RWPE2 (cell line): ENCODE measurements around the gene NOP56.
A peak's percentile ranks its signal among the peaks of the same experiment; 100 is the strongest.

Experiments
- ATAC-seq: fragments of 200-7000 bp; cut with Tn5 transposase; 3 replicates; pipeline ENCODE4 v1.9.1; 2021; ENCODE audit warnings: low read depth
- DNase-seq: peaks from one replicate; pipeline ENCODE4 v3.0.0-alpha.2; 2020; ENCODE audit warnings: low spot score
- H3K27ac ChIP-seq: fragments of 450-650 bp; 2 replicates; pipeline ENCODE4 v1.5.1; 2017; ENCODE audit warnings: mild to moderate bottlenecking; ENCODE audit not compliant: poor library complexity, severe bottlenecking
- H3K27me3 ChIP-seq: fragments of 250-450 bp; sonication (Bioruptor Pico); 2 replicates; pipeline ENCODE4 v1.5.1; 2021; ENCODE audit warnings: mild to moderate bottlenecking, moderate library complexity; ENCODE audit not compliant: insufficient read depth, poor library complexity, severe bottlenecking
- H3K36me3 ChIP-seq: fragments of 250-450 bp; sonication (Bioruptor Pico); 2 replicates; pipeline ENCODE4 v1.5.1; 2020; ENCODE audit warnings: low read depth, mild to moderate bottlenecking, moderate library complexity
- H3K4me1 ChIP-seq: fragments of 250-450 bp; sonication (Bioruptor Pico); 2 replicates; pipeline ENCODE4 v1.5.1; 2021; ENCODE audit warnings: mild to moderate bottlenecking, moderate library complexity; ENCODE audit not compliant: insufficient read depth, poor library complexity, severe bottlenecking
- H3K4me3 ChIP-seq: fragments of 250-450 bp; sonication (Bioruptor Pico); 2 replicates; pipeline ENCODE4 v1.5.1; 2021; ENCODE audit warnings: mild to moderate bottlenecking, moderate library complexity; ENCODE audit not compliant: severe bottlenecking
- H3K9me3 ChIP-seq: fragments of 250-450 bp; sonication (Bioruptor Pico); 2 replicates; pipeline ENCODE4 v1.5.1; 2021; ENCODE audit warnings: mild to moderate bottlenecking, moderate library complexity; ENCODE audit not compliant: severe bottlenecking
- TF ChIP-seq, protein P1 (sequence below): fragments of 450-650 bp; IDR thresholded peaks from one replicate; pipeline ENCODE4 v1.5.1; 2017; ENCODE audit warnings: mild to moderate bottlenecking, moderate library complexity; ENCODE audit not compliant: poor library complexity, severe bottlenecking

The NOP56 gene

DNA sequence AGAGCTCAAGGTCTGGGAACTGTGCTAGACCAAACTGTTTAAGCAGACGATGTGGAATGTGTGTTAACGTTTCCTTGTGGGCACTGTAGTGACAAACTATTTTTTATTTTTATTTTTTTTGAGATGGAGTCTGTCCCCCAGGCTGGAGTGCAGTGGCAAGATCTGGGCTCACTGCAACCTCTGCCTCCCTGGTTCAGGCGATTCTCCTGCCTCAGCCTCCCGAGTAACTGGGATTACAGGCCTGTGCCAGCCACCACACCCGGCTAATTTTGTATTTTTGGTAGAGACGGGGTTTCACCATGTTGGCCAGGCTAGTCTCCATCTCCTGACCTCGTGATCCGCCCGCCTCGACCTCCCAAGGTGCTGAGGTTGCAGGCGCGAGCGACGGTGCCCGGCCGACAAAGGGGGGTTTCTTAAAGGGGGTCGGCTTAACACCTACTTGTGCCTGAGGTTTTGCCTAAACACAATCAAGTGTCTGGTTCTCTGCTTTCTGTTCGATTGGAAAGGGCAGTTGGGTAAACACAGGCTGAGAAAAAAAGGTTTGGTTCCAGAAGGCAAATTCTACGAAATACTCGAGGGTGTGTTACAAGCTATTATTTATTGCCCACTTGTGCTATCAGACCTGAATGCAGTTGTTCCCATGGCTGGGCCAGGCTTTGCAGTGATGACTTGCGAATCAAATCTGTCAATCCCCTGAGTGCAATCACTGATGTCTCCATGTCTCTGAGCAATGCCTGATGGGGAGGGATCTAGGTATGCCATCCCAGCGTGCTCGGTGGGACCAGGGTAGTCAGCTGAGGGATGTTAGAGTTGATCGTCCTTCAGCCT lies 1.3 kb downstream of the NOP56 start:
- H3K9me3 ChIP-seq = no peaks in the 10 kb centered on the region
- H3K4me1 ChIP-seq = peaks cover 4% of the 10 kb centered on the region
- peak overlapping the region; percentile 56 for H3K4me3 ChIP-seq
- TF ChIP-seq, protein P1, sequence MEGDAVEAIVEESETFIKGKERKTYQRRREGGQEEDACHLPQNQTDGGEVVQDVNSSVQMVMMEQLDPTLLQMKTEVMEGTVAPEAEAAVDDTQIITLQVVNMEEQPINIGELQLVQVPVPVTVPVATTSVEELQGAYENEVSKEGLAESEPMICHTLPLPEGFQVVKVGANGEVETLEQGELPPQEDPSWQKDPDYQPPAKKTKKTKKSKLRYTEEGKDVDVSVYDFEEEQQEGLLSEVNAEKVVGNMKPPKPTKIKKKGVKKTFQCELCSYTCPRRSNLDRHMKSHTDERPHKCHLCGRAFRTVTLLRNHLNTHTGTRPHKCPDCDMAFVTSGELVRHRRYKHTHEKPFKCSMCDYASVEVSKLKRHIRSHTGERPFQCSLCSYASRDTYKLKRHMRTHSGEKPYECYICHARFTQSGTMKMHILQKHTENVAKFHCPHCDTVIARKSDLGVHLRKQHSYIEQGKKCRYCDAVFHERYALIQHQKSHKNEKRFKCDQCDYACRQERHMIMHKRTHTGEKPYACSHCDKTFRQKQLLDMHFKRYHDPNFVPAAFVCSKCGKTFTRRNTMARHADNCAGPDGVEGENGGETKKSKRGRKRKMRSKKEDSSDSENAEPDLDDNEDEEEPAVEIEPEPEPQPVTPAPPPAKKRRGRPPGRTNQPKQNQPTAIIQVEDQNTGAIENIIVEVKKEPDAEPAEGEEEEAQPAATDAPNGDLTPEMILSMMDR = no peak
- DNase-seq = no peak
- H3K27me3 ChIP-seq = no peaks in the 10 kb centered on the region
- ATAC-seq = no peak
- peaks cover 61% of the 10 kb centered on the region for H3K36me3 ChIP-seq
- peak overlapping the region; percentile 81 for H3K27ac ChIP-seq

- DNase-seq = no peak
- Histone ChIP-seq H3K9me3 (no peaks in the 10 kb centered on the region), H3K4me3 (peak overlapping the region; percentile 56), H3K27me3 (no peaks in the 10 kb centered on the region), H3K4me1 (peaks cover 4% of the 10 kb centered on the region), H3K27ac (peak overlapping the region; percentile 81), H3K36me3 (peaks cover 61% of the 10 kb centered on the region)
- TF ChIP-seq, protein P1 = no peak
- ATAC-seq = no peak
Measured at GRCh38 chr20:2654384-2654822, 2.0 kb downstream of the NOP56 start.

DNA sequence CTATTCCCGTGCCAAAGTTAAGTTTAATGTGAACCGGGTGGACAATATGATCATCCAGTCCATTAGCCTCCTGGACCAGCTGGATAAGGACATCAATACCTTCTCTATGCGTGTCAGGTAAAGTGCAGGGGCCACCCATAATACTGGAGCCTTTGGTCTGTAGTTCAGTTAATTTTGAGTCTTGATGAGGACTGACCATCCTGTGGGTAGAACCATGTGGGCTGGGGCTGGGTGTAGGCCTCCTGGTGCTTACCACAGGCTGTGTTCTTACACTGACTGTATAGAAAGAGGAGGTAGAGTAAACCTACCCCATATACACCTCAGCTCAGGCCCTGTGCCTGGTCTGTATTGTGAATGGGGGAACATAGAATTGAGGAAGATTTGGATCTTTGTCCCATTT lies 2.4 kb downstream of the NOP56 start:
- ATAC-seq (no peak), DNase-seq (no peak)
- TF ChIP-seq, protein P1 = no peak
- peak overlapping the region; percentile 81 for H3K27ac ChIP-seq
- peaks cover 4% of the 10 kb centered on the region for H3K4me1 ChIP-seq
- H3K9me3 ChIP-seq = no peaks in the 10 kb centered on the region
- H3K4me3 ChIP-seq = no peak overlapping the region
- no peaks in the 10 kb centered on the region for H3K27me3 ChIP-seq
- peaks cover 61% of the 10 kb centered on the region for H3K36me3 ChIP-seq

DNA sequence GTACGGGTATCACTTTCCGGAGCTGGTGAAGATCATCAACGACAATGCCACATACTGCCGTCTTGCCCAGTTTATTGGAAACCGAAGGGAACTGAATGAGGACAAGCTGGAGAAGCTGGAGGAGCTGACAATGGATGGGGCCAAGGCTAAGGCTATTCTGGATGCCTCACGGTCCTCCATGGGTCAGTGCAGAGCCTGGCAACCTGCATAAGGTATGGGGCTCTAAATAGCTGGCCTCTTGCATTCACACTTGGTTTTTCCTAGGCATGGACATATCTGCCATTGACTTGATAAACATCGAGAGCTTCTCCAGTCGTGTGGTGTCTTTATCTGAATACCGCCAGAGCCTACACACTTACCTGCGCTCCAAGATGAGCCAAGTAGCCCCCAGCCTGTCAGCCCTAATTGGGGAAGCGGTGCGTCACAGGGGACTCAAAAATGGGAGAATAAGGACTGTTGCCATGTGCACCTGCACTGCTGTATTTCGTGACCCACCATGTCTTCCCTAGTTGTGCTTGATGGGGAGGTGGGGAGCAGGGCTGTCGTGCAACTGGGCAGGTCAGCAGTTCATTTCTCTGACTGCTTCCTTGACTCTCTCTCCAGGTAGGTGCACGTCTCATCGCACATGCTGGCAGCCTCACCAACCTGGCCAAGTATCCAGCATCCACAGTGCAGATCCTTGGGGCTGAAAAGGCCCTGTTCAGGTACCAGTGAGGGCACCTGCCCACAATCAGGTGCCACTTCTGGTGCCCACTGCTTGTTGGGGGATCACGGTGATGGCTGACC lies 3.1 kb downstream of the NOP56 start:
- Histone ChIP-seq H3K27ac (no peak overlapping the region), H3K4me1 (peaks cover 4% of the 10 kb centered on the region)
- TF ChIP-seq, protein P1 = no peak

More for the DNA sequence above, 3.1 kb downstream of the NOP56 start:
- no peaks in the 10 kb centered on the region for H3K27me3 ChIP-seq
- H3K9me3 ChIP-seq = no peaks in the 10 kb centered on the region
- ATAC-seq (no peak), DNase-seq (no peak)
- H3K4me3 ChIP-seq = no peak overlapping the region
- H3K36me3 ChIP-seq = peaks cover 63% of the 10 kb centered on the region
